IPS-NIHi7 (cell line): ENCODE data around the gene HSD11B1L.

Experiments used
- DNase-seq: peaks from one replicate; pipeline ENCODE4 v3.0.0; 2012; ENCODE audit warnings: mixed read lengths; ENCODE audit errors: extremely low spot score

HSD11B1L gene, protein sequence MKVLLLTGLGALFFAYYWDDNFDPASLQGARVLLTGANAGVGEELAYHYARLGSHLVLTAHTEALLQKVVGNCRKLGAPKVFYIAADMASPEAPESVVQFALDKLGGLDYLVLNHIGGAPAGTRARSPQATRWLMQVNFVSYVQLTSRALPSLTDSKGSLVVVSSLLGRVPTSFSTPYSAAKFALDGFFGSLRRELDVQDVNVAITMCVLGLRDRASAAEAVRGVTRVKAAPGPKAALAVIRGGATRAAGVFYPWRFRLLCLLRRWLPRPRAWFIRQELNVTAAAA

DNA sequence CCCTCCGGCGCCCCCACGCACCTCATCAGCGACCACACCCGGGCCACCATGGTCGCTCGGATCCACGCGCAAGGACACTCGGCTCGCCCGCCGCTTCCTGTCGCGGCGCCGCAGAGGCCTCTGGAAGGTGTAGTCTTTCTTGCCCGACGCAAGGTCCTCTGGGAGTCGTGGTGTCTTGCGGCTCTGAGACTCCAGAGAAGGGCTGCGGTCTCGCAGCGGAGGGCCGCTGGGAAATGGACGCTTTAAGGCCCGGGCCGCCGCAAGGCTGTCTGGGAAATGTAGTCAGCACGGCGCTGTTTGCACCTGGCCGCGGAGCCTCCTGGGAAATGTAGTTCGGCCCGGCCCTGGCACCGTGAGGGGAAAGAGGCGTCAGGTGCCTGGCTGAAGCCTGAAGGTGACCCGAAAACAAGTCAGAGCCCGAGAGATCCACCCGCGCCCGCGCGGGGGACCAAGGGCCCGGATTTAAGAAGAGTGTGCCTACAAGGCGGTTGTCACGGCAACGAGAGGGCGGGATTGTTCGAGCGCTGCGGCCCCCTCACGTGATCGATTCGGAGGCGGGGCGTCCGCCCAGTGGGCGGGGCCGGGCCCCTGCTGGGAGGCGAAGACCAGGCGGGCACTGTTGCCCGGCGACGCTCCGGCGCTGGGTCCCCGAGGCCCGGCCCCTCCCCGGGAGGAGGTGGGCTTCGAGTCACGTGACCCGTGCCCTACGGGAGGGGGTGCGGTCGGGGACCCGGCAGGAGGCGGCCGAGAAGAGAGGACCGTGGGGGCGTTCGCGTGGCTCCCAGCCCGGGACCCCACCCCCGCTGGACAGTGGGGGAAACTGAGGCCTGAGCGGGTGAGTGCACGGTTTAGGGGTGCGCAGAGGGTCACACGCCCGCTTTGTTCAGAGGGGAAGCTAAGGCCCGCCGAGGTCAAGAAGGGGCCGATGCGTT is at the start of gene HSD11B1L, which contains the start of gene MICOS13:
HSD11B1L (plus strand) TSS at position 591 of the 932 bp plus-strand sequence. CDS start 3,806 bp downstream, outside the sequence.
MICOS13 (minus strand) TSS at position 80 of the 932 bp plus-strand sequence; CDS start at position 50, 30 bp downstream.
- DNase-seq = peak; percentile 97

DNA sequence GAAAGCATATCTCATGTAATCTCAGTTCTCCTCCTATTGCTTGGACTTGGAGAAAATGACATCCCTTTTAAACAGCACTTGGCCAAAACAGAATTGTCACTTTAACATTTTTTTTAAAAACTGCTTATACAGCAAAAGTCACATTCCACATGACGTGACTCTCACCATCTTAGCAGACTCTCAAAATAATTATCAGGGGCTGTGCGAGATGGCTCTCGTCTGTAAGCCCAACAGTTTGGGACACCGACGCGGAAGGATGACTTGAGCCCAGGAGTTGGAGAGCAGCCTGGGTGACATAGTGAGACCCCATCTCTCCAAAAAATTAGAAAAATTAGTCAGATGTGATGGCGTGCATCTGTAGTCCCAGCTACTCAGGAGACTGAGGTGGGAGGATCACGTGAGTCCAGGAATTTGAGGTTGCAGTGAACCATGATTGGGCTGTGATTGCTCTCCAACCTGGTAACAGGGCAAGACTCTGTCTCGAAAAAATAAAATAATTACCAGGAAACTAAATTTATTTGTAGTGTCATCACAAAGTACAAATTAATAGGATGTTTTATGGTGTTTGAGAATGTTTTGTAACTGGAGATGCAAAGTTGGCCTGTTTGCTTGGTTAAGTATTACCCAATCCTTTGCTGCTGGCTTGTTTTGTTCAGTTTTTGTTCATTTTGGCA is 49.1 kb upstream of the HSD11B1L start:
- no peak for DNase-seq

DNA sequence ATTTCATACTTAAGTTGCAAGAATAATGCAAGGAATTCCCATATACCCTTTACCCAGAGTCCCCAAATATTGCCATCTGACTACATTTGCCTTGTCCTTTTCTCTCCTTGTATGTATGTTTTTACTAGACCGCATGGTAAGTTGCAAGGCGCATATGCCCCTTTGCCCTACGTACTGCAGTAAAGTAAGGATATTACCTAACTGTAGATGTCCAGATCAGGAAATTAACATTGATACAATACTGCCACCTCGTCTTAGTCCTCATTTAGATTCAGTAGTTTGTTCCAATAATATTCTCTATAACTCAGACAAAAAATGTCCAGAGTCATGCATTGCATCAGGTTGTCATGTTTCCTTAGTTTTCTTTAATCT is 48.6 kb upstream of the HSD11B1L start:
- no peak for DNase-seq

DNA sequence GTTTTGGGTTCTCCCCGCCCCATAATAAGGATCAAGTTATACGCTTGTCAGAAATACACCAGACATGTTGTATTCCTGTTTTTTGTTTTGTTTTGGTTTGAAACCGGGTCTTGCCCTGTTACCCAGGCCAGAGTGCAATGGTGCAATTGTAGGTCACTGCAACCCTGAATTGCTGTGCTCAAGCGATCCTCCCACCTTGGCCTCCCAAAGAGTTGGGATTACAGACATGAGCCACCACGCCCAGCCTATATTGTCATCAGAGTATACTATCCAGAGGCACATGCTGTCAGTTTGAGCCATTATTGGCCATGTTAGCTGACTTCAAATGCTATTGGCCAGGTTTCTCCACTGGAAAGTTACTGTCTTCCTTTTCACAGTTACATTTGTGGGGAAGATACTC is 48.2 kb upstream of the HSD11B1L start:
- no peak for DNase-seq

DNA sequence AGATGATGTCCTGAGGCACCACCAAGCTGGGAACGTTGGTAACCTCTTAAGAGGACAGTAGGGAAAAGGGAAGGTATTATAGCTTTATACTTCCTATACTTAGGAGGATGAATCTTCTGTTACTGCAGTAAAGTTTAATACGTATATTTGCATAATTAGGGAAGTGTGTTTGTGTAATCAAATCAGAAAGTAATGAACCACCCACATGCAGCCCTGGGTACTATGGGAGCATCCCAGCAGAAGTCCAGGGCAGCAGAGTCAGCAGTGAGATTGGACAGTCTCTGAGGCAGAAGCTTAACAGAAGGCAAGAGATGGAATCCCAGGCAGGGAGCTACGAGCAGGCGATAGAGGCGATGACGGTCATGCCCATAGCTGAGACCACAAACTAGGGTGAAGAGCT is 45.4 kb upstream of the HSD11B1L start:
- no peak for DNase-seq

DNA sequence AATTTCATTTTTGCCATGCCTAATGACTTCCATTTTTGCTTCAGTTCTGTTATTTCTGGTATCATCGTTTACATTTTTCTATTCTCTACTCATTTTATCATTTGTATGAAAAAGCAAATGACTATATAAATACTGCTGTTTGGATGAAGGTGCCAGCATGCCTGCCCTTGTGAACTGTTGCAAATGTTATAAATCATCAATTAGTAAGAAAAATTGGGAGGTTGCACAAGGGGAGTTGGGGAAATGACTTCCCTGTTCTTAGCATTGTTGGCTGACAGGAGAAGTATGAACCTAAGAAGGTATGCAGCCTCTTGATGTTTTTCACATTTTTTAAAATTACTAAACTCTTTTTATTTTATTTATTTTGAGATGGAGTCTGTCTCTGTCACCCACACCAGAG is 42.9 kb upstream of the HSD11B1L start:
- no peak for DNase-seq

DNA sequence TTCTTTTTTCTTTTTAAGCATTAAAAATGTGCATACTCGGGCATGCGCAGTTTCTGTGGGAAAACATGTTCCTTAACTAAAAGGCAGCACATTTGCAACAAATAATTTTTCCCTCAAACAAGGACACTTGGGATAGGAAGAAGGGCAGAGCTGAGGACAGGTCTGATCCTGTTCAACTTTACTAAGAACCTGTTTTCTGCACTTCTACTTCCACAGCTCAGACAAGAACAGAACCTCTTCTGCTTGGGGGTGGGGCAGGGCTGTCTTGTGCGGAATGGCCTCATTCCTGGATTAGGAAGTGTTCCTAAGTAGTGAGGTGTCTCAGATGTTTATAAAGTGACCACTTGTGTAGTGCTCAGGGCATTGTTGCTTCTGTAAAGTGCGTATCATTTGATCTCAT is 39.7 kb upstream of the HSD11B1L start:
- no peak for DNase-seq

DNA sequence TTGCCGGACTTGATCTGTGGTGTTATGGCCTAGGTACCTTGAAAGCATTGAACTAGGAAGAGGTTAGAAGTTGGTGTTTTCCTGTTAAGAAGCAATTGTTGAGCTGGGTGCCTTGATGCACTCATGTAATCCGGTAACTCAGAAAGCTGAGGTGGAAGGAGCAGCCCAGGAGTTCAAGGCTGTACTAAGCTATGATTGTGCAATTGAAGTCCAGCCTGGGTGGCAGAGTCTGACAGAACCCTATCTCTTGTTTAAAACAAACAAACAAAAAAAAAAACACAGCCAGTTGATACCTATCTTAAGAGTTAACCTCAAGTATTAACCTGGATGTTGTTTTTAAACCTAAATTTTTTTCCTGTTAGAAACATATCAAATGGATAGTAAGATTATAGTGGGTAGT is 38.6 kb upstream of the HSD11B1L start:
- no peak for DNase-seq

DNA sequence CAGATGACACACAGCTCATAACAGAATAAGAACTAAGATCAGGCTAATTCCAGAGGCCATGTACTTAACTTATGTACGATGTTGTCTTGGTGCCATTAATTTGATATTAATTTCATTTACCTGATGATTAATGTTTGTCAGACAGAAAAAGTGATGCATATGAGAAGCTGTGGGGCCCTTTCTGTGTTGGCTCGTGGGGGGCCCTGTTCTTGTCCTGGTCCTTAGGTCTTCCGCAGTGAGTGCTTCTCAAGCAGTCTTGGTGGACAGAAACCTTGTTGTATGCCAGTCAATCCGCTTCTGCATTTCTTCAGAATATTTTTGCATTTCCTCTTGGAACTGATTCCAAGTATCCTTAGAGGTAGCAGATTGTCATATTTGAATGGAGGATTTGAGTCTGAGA is 37.8 kb upstream of the HSD11B1L start:
- no peak for DNase-seq

DNA sequence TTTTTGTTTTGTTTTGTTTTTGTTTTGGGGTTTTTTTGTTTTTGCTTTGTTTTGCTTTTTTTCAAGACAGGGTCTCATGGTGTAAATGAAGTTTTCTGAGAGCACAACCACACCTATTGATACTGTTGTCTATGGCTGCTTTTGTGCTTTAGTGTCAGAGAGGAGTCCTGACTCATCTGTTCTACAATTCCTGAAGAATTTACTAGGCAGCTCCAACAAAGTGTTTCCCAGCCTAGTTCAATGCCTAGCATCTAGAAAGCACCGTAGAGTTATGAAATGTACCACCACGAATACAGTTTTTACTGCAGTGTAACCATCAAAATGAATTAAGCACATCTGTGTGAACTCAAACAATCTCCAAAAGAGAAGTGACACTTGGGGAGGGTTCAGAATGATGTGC is 36.8 kb upstream of the HSD11B1L start:
- DNase-seq = no peak

DNA sequence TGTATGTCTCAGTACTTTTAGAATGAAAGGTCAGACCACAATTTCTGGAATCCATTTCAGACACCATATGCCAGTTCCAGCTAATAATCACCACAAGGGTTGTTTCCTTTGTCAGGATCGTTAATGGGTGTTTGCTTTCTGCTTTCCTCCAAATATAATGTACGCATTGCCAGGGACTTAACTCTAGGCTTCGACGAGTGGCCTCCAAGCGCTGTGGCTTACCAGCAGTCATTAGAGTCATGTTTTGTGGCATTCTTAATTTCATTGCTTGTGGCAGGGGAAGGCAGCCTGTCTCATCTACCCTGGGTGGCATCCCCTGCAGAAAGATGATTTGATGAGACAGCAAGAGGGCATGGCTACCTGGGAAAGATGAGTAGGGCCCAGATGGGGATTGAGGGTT is 35.4 kb upstream of the HSD11B1L start:
- DNase-seq = no peak

DNA sequence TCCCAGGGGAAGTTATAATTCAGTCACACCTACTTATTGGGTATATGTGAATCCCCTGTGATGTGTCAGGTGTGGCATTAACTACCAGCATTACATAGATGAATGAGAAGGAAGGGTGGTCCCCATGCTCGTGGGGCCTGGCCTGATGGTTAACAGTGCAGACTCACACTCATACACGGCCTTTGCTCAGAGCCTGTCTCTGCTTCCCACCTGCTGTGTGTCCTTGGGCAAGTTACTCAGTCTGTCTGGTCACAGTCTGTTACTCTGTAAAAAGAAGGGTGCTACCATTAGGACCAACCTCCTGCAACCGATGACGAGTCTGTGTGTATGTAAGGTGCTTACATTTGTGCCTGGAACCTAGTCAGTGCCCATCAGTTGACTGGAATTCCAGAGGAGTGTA is 34.1 kb upstream of the HSD11B1L start:
- no peak for DNase-seq

DNA sequence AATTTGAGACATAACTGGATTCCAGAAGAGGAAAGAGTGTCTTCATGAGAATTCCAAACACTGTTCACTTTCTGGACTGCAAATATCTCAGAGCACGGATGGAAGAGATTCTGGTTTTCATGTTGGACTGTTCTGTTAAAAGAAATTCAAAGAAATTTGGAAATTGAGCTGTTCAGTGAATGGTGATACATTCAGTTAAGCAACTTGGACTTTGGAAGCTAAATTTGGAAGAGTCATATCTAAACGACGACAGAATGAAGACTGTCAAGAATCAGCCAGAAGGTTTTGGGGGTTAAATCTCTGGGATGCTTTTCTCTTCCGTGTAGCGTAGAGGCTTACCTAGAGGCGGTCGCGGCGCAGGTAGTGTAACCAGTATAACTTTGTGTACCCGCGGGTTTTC is 32.4 kb upstream of the HSD11B1L start:
- DNase-seq = no peak

DNA sequence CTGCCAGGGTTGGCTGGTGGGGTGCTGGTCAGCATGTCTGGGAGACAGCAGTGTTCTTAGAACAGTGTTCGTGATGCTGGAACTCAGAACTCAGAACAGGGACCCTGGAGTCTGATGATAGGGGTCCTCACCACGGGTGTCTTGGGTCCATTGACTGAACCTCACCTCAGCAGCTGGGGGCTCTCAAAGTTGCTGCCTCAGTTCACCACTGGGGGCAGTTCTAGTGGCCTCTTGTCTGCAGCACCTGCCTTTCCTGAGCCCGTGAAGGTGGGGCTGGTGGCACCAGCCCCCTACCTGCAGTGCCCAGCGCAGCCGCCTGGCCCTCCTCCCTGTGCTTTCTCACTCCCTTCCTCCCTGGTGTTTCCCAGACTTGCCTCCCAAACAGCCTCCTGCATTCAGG is 29.5 kb upstream of the HSD11B1L start:
- DNase-seq = no peak

DNA sequence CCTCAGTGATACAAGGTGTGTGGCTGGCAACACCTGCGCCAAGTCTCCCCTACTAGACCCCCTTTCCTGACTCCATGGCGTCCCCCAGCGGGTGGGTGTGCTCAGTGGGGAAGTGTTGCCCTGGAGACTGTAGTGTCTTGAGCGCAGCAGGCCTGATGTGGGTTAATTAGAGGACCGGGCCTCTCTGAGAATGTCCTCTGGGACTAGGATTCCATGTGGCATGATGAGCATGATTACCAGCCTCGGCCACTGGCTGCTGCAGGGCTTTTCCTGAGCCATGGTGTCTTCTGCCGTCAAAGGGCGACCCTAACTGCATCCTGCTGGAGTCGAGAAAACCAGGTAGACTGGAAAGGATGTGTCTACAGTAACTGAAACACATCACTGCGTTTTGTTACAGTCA is 28.6 kb upstream of the HSD11B1L start:
- DNase-seq = no peak

DNA sequence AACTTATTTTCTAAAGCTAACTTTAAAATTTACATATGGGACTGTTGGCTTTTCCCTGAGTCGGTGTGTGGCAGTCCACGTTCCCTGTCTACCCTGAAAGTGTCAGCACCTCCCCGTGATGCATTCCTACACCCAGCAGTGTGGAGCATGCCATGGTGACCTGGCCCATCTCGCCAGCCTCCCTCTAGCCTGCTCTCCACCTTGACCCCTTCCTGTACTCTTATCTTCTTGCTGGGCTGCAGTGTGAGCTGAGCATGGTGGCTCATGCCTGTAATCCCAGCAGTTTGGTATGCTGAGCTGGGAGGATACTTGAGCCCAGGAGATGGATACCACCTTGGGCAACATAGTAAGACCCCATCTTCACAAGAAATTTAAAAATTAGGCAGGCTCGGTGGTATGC is 25.9 kb upstream of the HSD11B1L start:
- DNase-seq = no peak

DNA sequence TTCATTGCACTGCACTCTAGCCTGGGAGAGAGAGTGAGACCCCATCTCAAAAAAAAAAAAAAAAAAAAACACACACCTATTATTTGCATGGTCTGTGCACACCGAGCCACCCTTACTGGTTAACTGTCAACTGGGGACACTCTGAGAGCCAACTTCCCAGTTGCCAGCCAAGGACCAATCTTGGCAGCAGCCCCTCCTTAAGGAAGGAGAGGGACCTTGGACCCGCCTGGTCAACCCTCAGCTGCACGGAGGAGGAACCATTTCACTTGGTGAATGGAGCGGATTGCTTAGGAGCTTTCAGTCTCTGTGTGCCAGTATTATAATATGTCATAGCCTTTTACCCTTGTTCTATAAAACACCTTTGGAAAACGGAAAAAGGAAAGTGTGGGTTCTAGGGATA is 25.4 kb upstream of the HSD11B1L start:
- DNase-seq = no peak

DNA sequence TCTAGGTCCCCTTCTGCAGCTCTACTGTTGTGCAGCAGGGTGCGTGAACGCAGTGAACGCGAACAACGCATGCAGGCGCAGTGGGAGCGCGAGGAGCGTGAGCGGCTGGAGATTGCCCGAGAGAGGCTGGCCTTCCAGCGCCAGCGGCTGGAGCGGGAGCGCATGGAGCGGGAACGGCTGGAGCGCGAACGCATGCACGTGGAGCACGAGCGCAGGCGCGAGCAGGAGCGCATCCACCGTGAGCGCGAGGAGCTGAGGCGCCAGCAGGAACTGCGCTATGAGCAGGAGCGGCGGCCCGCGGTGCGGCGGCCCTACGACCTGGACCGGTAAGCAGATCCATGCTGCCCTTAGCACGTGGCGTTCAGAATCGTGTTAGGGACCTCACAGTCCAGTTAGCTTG is 19.3 kb upstream of the HSD11B1L start:
- no peak for DNase-seq

DNA sequence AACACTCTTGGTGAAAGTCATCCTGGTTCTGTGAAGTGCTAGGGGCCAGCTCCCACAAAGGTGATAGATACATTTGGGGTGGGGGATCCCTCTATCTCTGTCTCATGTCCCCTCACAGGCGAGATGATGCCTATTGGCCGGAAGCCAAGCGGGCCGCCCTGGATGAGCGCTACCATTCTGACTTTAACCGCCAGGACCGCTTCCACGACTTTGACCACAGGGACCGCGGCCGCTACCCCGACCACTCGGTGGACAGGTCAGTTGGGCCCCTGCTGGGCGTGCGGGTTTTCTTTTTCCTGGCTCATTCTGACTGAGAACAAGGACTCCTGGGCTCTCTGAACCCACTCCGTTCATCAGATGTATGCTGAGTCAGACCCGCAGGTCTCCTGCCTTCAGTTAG is 16.9 kb upstream of the HSD11B1L start:
- DNase-seq = no peak

DNA sequence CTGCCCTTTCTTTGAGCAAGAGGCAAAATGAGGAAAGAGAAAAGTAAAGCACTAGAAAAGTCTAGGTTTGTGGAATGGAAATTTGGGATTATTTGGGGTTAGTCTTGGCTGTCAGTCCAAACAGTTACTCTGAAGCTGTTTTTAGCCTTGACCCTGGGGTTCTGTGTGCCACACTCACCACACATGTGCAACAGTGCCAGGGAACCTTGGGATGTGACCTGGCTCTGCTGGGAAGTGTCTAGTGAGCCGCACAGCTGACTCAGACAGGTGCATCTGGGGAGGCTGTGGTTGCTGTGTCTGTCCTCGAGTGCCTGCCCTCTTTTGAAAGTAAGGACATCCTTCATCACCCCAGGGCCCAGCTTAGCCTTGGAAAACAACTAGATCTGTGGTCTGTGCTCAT is 16.3 kb upstream of the HSD11B1L start:
- no peak for DNase-seq

DNA sequence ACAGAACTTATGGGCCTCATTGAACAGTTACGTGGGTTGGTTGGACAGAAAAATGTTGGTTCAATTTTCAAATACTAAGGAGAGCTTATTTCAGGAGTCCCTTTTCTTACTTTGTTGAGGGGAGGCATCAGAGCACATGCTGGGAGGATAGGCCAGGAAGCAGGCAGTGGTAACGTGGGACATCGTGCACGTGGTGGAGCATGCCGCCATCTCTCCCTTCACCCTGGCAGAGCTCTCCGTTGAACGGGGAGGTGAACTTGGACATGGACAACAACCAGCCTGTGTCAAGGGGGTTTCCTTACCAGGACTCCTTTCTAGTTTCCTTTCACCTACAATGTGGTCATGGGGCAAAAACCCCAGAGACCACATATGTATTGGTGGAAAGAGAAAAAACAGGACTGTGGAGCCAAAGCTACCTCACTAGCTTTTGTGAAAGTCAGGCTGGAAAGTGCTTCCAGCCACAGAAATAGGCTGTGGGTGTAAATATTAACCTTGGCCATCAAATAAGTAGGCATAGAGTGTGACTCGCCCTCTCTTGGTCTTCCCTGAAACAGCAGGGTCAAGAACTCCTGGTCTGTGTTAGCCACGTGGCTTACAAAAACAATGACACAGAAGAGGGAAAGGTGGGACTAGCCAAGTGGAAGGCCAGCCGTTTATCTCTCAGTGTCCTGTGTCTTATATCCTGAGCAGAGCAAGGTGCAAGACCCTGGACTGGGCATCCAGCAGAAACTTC is 14.9 kb upstream of the HSD11B1L start:
- no peak for DNase-seq
